ENCODE data around the gene SAYSD1. TPM values are rescaled to one million over a fixed set of nuclear protein-coding genes. Genes with fewer than 3 reads are reported as not detected.

SAYSD1 gene
- total and polyA plus RNA-seq, 2 donors from 2014 or later, result 17.1 to 20.4 TPM

DNA sequence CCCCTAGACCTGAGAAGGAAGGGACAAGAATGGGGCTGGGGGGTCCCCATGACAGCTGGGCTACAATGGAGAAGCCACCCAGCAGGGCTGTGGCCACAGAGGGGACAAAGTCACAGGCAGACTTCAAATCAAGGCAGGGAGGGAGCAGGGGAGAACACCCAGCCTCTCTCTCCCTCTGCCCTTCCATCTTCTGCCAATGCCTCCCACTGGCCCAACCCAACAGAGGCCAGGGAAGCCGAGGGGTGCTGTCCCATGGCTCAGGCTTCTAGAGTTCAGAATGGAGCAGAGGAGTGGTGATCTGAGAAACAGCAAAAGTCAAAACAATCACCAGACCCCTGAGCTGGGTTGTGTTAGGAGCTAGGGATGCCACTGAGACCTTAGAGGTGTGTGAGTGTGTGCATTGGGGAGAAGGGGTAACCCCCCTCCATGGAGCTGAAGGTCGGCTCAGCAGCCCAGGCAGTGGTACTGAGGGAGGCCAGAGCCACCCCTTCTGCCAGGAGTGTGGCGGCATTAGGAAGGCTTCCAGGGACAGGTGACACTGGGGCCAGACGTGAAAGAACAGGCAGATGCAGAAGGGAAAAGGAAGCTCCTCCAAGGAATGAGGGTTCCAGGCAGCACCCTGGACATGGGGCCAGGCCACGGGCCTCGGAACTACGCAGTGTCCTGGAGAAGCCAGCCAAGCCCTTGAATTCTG, 54.4 kb downstream of the SAYSD1 start:
- DNase-seq, result no peak
- no peak for TF ChIP-seq CTCF (IDR thresholded peaks at IDR 0.05; ENCODE audit: borderline replicate concordance, extremely low read depth, insufficient read depth)
- Histone ChIP-seq H3K4me3 (ENCODE audit: low read length in 3 of 3) (no peak overlapping the region), H3K36me3 (ENCODE audit: control insufficient read depth in 2 of 3, insufficient read depth in 3 of 3, low read length in 3 of 3) (no peaks in the 10 kb centered on the region), H3K27ac (ENCODE audit: low read depth in 2 of 2, low read length in 2 of 2) (no peak overlapping the region), H3K9ac (ENCODE audit: low read length in 3 of 3) (no peak overlapping the region), H3K9me3 (ENCODE audit: control insufficient read depth in 2 of 3, insufficient read depth in 1 of 3, low read length in 3 of 3) (no peaks in the 10 kb centered on the region), H3K4me1 (ENCODE audit: control insufficient read depth in 2 of 3, insufficient read depth in 2 of 3, low read depth in 1 of 3, low read length in 3 of 3) (no peaks in the 10 kb centered on the region), H3K27me3 (ENCODE audit: control insufficient read depth, insufficient read depth, low read length) (no peaks in the 10 kb centered on the region)
- no peak for FAIRE-seq
- intact Hi-C loops (cut with DNase I), result no loop called here

DNA sequence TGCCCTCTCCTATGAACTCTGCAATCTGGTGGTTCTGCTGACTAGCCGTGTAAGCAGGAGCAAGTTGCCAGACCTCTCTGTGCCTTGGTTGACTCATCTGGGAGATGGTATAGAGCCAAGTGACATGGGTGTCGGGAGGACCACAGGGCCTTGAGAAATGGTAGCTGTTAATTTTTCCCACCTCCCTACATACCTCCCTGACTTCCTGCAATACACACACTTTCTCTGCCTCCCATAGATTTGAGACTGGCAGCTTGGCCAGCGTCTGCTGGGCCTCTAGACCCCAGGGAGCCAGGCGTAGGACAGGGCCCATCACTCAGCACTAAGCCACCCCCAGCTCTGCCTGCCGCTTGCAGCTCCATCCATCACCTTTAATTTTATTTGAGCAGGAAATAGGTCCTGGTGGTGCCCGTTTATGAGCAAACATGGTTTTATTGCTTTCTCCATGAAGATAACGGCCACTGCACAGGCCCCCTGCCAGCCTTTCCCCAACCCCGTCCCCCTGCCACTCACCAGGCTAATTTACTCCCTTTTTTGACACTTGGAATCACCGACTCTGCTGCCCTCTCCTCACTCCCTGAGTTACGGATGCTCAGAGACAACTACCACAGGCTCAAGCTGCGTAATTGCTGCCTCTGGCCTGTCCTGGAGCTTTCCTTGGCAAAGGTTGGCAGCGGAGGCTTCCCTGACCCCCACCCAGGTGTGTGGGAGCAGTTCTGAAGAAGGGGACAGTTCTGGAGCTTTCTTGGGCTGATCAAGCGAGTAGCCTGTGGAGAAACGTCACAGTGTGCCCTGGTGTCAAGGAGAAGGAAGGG, 55.3 kb downstream of the SAYSD1 start:
- DNase-seq (no peak), FAIRE-seq (no peak)
- H3K4me1 ChIP-seq (ENCODE audit: control insufficient read depth in 2 of 3, insufficient read depth in 2 of 3, low read depth in 1 of 3, low read length in 3 of 3), result no peaks in the 10 kb centered on the region
- no peaks in the 10 kb centered on the region for H3K27me3 ChIP-seq (ENCODE audit: control insufficient read depth, insufficient read depth, low read length)
- no peak overlapping the region for H3K4me3 ChIP-seq (ENCODE audit: low read length in 3 of 3)
- no peak for TF ChIP-seq CTCF (IDR thresholded peaks at IDR 0.05; ENCODE audit: borderline replicate concordance, extremely low read depth, insufficient read depth)
- intact Hi-C loops (cut with DNase I), result no loop called here
- H3K27ac ChIP-seq (ENCODE audit: low read depth in 2 of 2, low read length in 2 of 2), result no peak overlapping the region
- no peak overlapping the region for H3K9ac ChIP-seq (ENCODE audit: low read length in 3 of 3)
- H3K9me3 ChIP-seq (ENCODE audit: control insufficient read depth in 2 of 3, insufficient read depth in 1 of 3, low read length in 3 of 3), result no peaks in the 10 kb centered on the region
- no peaks in the 10 kb centered on the region for H3K36me3 ChIP-seq (ENCODE audit: control insufficient read depth in 2 of 3, insufficient read depth in 3 of 3, low read length in 3 of 3)

- TF ChIP-seq CTCF (IDR thresholded peaks at IDR 0.05; ENCODE audit: borderline replicate concordance, extremely low read depth, insufficient read depth), result no peak
- H3K4me3 ChIP-seq (ENCODE audit: low read length in 3 of 3), result no peak overlapping the region
- no peaks in the 10 kb centered on the region for H3K9me3 ChIP-seq (ENCODE audit: control insufficient read depth in 2 of 3, insufficient read depth in 1 of 3, low read length in 3 of 3)
- FAIRE-seq, result no peak
- no peak overlapping the region for H3K9ac ChIP-seq (ENCODE audit: low read length in 3 of 3)
- no peak overlapping the region for H3K27ac ChIP-seq (ENCODE audit: low read depth in 2 of 2, low read length in 2 of 2)
- H3K36me3 ChIP-seq (ENCODE audit: control insufficient read depth in 2 of 3, insufficient read depth in 3 of 3, low read length in 3 of 3), result no peaks in the 10 kb centered on the region
- intact Hi-C loops (cut with DNase I), result no loop called here
- DNase-seq, result no peak
- no peaks in the 10 kb centered on the region for H3K27me3 ChIP-seq (ENCODE audit: control insufficient read depth, insufficient read depth, low read length)
- no peaks in the 10 kb centered on the region for H3K4me1 ChIP-seq (ENCODE audit: control insufficient read depth in 2 of 3, insufficient read depth in 2 of 3, low read depth in 1 of 3, low read length in 3 of 3)
Measured at GRCh38 chr6:39058471-39059147, 56.4 kb downstream of the SAYSD1 start.

Data from kidney (tissue), 14 donors.